Glomerular visceral epithelial cell (primary cell): ENCODE measurements around the gene KRTAP10-2.

Source experiments
- DNase-seq: peaks from one replicate; pipeline ENCODE4 v3.0.0-alpha.2; 2016; ENCODE audit errors: extremely low spot score

KRTAP10-2 gene

DNA sequence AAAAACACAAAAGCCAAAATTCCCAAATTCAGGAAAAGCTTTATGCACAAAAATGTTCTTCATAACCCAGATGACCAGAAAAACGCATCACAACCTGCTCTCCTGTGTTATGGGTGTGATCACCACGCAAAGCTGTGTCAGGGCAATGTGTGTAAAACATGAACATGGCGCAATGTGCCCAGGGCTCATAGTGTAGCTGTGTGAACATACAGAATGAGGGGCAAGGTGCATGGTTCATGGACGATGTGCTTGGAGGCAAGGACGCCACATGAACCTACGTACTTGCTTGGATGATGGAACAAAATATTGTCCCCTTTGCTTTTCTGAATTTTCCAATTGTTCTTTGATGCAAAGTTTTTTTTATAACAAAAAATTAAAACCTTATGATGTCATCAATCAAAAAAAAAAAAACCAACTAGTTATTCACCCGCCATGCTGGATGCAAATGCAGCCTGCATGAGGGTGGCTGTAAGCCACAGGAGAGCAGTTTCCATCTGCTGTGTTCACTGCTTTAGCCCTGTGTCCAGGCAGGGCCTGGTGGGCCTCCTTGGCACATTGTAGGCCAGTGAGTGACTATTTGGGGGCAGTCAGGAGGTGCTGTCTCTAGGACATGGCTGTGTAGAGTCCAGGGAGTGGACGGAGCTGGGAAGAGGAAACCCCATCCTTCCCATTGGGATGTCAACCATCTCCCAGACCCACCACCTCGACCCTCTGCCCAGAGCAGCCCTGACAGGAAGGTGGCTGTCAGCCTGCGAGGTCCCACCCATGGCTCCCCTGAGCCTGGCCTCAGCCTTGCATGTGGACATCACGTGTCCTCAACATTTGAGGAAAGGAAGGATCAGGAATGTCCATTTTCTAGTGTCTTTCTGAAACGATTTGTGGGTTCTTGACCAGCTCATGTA is 25.0 kb downstream of the KRTAP10-2 start:
- DNase-seq: no peak

GRCh38 chr21:44525391-44526095 is 25.8 kb downstream of the KRTAP10-2 start:
- DNase-seq: no peak

DNA sequence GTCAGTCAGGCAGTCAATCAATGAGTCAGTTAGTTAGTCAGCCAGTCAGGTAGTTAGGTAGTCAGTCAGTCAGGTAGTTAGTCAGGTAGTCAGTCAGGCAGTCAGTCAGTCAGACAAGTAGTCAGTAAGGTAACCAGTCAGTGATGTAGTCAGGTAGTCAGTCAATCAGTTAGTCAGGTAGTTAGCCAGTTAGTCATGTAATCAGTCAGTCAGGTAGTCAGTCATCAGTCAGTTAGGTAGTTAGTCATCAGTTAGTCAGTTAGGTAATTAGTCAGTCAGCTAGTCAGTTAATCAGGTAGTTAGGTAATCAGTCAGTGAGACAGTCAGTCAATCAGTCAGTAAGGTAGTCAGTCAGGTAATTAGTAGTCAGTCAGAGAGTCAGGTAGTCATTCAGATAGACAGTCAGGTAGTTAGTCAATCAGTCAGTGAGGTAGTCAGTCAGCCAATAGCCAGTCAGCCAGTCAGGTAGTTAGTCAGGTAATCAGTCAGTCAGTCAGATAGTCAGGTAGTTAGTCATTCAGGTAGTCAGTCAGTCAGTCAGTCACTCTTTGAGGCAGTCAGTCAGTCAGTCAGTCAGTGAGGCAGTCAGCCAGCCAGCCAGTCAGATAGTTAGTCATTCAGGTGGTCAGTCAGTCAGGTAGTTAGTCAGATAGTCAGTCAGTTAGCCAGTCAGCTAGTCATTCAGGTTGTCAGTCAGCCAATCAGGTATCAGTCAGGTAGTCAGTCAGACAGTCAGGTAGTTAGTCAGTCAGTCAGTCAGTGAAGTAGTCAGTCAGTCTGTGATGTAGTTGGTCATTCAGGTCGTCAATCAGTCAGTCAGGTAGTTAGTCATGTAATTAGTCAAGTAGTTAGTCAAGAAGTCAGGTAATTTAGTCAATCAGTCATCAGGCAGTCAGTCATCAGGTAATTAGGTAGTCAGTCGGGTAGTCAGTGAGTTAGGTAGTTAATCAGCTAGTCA is 26.6 kb downstream of the KRTAP10-2 start:
- DNase-seq: no peak

DNA sequence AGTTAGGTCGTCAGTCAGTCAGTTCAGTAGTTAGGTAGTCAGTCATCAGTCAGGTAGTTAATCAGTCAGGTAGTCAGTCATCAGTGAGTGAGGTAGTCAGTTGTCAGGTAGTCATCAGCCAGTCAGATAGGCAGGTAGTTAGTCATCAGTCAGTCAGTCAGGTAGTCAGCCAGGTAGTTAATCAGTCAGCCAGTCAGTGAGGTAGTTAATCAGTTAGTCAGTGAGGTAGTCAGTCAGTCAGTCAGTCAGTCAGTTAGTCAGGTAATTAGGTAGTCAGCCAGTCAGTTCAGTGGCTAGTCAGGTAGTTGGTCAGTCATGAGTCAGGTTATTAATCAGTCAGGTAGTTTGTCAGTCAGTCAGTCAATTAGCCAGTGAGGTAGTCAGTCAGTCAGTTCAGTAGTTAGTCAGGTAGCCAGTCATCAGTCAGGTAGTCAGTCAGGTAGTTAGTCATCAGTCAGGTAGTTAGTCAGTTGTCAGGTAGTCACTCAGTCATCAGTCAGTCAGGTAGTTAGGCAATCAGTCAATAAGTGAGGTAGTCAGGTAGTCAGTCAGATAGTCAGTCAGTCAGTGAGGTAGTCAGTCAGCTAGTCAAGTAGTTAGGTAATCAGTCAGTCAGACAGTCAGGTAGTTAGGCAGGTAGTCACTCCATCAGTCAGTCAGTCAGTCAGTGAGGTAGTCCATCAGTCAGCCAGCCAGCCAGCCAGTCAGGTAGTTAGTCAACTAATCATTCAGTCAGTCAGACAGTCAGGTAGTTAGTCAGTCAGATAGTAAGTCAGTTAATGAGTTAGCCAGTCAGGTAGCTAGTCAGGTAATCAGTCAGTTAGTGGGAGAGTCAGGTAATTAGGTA is 27.5 kb downstream of the KRTAP10-2 start:
- DNase-seq: no peak

DNA sequence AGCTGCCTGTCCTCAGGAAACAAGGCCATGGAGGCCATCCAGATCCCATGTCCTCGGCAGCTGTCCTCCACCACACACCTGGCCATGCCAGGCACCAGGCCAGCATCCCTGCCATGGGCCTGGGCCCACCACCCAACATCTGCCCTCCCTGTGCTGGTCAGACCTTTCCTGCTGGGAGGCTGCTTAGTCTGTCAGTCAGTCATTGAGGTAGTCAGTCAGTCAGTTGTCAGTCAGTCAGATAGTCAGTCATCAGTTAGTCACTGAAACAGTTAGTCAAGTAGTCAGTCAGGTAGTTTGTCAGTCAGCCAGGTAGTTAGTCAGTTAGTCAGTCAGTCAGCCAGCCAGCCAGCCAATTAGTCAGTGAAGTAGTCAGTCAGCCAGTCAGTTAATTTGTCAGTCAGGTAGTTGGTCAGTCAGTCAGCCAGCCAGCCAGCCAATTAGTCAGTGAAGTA is 28.5 kb downstream of the KRTAP10-2 start:
- no peak for DNase-seq

- DNase-seq: no peak
Observed at GRCh38 chr21:44521928-44522752, 29.2 kb downstream of the KRTAP10-2 start.

DNA sequence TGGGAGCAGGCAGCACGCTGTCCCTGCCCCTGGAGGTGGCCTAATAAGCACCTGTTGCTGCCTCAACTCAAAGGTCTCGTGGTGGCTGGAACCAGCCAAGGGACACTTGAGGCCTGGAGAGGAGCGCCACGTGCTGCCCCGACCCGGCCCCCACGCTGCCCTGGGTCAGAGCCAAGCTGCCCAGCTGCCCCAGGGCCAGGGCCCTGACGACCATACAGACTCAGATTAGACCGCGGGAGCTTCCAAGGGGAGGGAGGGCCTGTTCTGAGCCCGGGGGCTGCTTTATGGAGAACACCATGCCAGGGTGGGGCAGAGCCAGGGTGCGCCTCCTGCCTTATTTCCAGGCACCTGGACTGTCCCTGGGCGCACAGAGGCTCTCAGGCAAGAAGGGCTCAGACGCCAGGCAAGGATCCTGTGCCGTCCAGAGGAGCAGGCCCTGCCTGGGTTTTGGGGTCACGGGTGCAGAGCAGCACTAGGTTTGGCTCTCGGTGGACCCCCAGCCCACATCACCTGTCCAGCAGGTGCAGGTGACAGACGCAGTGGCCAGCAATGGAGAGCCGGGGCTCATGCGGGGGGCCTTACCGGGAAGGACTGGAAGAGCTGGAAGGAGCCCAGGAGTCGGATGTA is 29.9 kb downstream of the KRTAP10-2 start:
- DNase-seq: no peak

DNA sequence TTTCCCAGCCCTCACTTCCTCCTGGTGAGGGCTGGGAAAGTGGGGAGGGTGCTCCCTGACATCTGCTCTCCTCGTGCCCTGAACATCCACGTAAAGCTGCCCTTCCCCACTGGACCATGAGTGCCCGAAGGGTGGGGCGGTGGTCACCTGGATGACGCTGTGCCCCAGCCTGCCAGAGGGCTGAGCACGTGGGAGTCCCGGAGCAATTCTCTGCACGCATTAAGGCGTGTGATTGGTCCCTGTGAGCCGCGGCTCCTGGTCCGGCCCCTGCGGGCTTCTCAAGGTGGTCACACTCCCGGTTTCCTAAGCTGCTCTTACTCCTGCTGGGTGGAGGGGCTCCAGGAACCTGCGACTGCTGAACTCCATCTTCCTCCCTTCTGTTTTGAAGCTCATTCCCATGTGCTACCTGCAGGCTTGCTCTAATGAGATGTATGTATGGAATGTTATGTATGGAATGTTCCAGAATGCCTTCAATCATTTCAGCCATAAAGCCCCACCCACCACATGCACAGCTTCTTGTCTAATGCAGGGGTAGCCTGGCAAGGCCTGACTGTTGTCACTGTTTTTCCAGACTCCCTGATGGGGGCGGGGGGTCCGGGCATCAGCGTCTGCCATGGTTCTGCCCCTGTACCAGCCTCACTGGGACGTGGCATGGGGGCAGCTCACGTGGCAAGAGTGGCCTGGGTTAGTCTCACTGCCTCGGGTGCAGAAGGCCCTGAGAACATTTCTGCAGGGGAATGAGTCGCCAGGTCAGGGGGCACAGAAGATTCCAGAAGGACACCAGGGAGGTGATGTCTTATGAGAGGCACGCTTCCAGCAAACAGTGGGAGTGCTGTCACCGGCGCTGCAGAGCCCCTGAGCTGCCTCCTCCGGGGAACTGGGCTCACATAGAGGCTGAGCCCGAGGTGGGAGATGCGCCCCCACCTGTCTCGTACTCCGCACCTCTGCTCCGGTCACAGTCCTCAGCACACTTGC is 30.7 kb downstream of the KRTAP10-2 start:
- no peak for DNase-seq

GRCh38 chr21:44519346-44520325 is 31.7 kb downstream of the KRTAP10-2 start:
- no peak for DNase-seq

GRCh38 chr21:44518686-44519085 is 32.6 kb downstream of the KRTAP10-2 start:
- DNase-seq: no peak

DNA sequence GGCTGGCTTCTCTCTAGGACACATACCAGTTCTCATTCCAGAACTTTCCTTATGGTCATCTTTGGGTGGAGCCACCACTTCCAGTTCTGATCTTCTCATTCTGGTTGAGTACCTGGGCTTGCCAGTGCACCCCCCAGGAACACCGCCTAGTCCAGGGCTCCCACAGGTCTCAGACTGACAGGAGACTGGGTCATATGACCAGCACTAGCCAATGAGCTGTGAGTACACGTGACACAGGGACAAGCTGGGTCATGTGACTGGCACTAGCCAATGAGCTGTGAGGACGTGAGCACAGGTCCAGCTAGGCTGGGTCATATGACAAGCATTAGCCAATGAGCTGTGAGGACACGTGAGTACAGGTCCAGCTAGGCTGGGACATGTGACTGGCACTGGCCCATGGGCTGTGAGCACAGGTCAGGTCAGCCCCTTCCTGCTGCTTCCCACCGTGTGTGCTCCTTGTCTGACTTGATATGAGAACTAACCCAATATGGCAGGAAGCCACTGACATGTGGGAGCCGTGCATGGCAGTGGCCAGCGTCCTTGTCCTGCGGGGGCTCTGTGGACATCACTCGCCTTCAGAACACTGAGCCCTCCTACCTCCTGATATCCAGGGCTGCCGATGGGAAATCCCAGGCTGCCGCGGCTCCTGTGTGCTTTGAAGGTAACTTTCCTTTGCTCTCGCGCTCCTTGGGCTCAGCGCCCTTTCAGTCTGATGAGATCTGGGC is 34.0 kb downstream of the KRTAP10-2 start:
- DNase-seq: peak; percentile 4

DNA sequence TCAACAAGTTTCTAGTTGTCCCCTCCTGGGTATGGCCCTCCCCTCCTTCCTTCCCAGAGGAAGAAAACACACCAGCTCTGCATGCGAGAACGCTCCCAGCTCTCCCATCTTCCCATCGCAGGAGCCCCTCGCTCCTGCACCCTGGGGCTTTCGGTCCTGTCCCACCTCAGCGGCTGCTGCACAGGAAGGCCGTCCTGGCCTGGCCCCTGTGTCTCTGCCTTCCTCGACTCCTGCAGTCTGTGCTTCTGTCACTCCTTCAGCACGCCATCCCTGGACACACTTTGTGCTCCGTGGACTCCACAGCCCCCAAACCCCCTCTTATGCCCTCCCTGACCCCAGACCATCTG is 34.5 kb downstream of the KRTAP10-2 start:
- no peak for DNase-seq

DNA sequence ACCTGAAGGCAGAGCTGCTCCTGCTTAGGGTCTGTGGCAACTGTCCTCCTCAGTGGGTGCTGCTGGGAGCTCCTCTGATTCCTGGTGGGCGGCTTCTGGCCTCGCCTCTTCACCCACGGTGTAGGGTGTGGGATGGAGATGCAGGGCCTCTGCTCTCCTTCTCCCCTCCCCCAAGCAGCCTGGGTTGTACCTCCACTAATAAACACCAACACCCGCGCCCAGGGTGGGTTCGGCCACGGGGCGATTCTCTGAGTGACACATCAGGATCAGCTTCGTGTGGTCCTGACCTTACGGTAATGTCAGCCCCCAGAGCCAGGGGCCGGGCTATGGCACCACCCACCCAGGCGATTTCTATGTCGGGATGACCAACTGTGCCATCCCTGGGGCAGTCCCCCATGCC is 35.0 kb downstream of the KRTAP10-2 start:
- no peak for DNase-seq

- DNase-seq: no peak
Observed at GRCh38 chr21:44515359-44516165, 35.7 kb downstream of the KRTAP10-2 start.

- DNase-seq: no peak
Observed at GRCh38 chr21:44514746-44515358, 36.5 kb downstream of the KRTAP10-2 start.
